ENCODE data around the gene AHR.

The AHR gene

GRCh38 chr7:17304926-17305325 is 6.5 kb downstream of the AHR start:
- DNase-seq (ENCODE audit: low read depth): no peak

DNA sequence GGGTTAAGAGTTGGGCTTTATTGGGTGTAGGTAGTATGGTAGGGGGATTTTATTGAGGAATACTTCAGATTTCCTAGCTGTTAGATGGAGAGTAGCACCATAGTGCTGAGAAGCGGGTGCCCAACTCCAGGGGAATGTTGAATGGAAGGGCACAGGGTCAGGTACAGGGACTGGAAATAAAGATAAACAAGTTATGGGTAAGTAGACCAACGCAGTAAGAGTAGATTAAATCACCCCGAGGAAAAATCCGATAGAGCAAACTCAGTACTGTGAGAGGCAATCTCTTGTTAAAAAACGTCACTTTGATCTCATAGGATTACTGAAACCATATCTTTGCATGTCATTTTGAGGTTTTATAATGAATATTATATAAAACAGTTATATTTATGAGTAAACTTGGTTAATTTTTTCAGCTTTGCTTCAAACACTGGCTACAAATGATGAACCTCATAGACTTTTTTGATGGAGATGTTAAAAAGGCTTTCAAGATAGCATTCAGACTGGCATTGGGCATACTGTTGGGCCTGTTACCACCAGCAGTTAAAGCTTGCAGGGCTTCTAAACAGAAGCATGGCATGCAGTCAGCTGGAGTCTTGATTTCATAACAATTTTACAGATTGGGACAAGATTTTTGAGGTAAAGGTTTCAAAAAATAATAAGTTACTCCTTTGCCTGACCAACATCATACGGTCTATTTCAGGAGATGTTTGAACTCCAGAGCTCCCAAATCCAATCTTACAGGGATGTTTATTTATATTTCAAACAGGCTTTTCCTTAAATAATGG is 7.1 kb downstream of the AHR start:
- no peak for DNase-seq (ENCODE audit: low read depth)

- no peak for DNase-seq (ENCODE audit: low read depth)
Observed at GRCh38 chr7:17307000-17307399, 8.5 kb downstream of the AHR start.

DNA sequence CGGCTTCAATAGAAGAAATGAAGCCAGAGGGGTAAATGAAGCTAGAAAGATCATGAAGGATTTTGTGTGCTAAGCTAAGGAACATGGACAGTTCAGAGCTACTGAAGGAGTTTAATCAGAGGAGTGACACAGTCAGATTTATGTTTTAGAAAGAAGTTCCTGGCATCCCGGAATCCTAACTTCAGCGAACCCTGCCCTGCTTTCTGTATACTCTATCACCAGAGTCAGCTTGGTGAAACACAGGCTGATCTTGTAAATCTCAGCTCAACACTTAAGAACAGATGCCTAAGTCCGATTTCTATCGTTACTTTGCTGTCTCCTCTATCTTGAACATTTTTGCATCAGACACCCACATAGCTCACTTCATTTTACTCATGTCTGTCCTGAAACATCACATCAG is 9.1 kb downstream of the AHR start:
- no peak for DNase-seq (ENCODE audit: low read depth)

GRCh38 chr7:17307969-17308648 is 9.7 kb downstream of the AHR start:
- DNase-seq (ENCODE audit: low read depth): no peak

DNA sequence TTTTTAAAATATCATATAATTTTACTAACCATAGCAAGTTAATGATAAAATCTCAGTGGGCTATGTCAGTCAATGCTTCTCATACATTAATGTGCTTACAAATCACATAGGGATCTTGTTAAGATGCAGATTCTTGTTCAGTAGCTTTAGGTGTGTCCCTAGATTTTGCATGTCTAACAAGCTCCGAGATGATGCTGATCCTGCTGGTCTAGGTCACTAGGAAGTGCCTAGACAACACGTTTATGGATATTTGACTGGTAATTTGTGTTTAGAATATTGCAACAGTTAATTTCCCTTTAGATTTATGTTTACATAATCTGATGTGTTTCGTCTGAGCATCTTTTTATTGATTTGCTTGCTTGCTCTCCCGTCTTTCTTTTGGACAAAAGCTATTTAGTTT is 12.7 kb downstream of the AHR start:
- DNase-seq (ENCODE audit: low read depth): no peak

GRCh38 chr7:17311952-17312351 is 13.5 kb downstream of the AHR start:
- no peak for DNase-seq (ENCODE audit: low read depth)

GRCh38 chr7:17312641-17313040 is 14.2 kb downstream of the AHR start:
- no peak for DNase-seq (ENCODE audit: low read depth)

DNA sequence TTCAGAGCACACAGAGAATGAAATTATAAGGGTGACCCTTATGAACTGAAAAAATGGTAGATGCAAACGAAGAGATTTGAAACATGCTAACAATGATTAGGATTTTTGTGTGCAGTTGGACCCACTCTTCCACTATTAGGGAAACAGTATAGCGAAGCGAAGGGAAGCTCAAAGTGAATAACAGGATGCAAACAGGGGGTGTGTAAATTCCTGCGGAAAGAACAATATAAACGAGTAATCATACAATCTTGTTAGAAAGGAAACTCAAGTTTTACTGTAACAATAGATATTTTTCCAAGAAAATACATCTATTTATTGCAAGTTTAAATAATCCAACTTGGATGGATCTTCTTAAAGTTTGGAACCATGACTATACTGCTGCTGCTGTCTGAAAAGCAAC is 14.7 kb downstream of the AHR start:
- no peak for DNase-seq (ENCODE audit: low read depth)

DNA sequence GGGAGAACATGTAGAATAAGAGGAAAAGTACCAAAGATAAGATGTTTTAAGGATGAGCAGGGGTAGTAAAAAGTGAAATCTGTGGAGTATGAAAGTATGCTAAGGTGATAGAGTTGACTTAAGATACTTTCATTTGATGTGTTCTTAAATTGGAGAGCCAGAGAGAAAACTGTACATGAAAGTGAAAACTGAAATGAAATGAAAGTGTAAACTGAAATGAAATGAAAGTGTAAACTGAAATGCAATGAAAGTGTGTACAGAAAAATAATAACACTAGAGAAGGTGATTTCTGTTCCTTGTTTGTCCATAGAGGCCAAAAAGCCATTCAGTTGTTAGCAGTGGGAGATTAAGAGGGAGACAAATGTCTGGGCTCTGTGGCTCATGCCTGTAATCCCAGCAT is 17.5 kb downstream of the AHR start:
- no peak for DNase-seq (ENCODE audit: low read depth)

- no peak for DNase-seq (ENCODE audit: low read depth)
Observed at GRCh38 chr7:17318146-17318545, 19.7 kb downstream of the AHR start.

DNA sequence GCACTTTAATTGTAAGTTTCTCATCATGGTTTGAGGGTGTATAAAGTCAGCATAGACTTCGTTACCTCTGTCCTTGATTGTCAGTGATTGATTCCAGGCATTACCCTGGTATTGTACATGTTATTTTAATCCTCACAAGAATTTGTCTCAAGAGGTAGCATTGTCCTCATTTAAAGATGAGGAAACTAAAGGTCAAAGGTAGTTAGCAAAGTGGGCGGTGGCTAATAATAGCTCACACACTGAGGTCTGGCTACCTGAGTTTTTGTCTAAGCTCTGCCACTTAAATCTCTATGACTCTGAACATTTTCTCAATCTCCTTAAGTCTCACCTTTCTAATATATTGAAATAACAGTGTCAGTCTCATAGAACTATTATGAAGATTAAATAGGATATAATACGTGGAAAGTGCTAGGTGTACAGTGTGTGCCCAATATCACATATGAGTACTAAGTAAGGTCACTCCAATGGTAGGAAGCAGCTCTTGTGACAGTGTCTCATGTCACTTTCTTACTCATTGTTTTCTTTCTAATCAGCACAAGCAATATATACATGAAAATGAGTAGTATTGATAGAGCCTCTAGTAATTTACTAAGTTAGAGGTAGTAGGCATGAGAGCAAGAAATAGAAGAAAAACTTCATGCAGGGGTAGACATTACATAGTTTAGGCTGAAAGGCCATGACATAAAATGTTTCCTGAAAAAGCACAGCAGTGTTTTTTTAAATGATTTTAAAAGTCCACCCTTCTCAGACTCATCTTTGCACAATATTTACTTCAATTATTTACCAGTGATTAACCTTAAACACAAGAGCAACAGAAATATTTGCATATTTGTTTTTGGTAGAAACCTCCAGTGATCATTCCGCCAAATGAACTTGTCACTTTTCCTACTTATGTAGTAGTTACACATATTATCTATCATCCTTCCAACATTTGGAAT is 21.0 kb downstream of the AHR start:
- no peak for DNase-seq (ENCODE audit: low read depth)

- no peak for DNase-seq (ENCODE audit: low read depth)
Observed at GRCh38 chr7:17320102-17320497, 21.6 kb downstream of the AHR start.

DNA sequence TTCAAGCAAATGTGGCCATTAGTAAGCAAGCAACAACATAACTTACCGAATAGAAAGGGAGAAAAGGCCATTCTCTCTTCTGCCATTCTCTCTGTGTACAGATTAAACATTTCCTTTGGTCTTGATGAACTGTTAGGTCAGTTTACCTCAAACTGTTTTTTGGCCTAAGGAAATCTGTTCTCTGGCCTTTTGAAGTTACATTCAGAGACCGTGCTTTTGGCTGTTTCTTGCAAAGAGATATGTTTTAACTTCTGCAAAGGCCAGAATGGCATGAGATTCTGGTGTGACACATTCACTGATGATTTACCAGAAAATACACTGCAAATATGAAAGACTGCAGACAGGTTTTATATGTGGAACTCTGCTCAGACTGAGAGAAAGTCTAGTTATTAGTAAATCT is 22.2 kb downstream of the AHR start:
- DNase-seq (ENCODE audit: low read depth): no peak

- DNase-seq (ENCODE audit: low read depth): no peak
Observed at GRCh38 chr7:17325364-17325763, 26.9 kb downstream of the AHR start.

- no peak for DNase-seq (ENCODE audit: low read depth)
Observed at GRCh38 chr7:17326378-17326777, 27.9 kb downstream of the AHR start.

DNA sequence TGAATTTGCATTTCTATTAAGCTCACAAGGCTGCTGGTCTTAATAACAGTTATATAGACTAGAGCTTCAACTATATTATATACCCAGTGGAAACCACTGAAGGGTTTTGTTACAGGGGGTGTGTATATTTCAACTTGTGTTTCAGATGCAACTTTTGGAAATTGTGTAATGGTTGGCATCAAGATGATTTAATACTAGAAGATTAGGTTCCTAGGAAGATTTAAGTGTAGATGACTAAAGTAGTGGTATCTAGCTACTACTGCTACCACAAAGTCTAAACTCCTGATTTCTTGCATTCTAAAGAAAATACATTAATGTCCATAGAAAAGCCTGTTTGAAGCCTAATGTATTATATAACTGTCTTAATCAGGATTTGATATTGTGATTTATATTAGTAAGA is 30.2 kb downstream of the AHR start:
- DNase-seq (ENCODE audit: low read depth): no peak

- DNase-seq (ENCODE audit: low read depth): no peak
Observed at GRCh38 chr7:17329440-17329839, 31.0 kb downstream of the AHR start.

DNA sequence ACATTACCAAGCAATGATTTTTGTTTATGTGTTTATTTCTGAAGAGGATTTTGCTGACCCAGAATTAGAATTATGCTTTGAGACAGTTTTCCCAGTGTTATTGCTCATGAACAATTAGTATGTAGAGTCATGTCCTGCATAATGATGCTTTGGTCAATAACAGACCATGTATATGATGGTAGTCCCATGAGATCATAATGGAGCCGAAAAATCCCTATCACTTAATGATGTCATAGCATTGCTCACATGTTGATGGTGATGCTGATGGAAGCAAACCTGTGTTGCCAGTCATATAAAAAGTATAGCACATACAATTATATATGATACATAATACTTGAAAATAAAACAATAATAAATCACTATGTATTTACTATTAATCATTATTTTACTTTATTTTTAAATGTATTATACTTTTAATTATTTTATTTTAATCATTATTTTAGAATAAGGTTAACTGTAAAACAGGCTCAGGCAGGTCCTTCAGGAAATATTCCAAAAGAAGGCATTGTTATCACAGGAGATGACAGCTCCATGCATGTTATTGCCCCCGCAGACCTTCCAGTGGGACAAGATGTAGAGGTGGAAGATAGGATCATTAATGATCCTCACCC is 33.5 kb downstream of the AHR start:
- no peak for DNase-seq (ENCODE audit: low read depth)

DNA sequence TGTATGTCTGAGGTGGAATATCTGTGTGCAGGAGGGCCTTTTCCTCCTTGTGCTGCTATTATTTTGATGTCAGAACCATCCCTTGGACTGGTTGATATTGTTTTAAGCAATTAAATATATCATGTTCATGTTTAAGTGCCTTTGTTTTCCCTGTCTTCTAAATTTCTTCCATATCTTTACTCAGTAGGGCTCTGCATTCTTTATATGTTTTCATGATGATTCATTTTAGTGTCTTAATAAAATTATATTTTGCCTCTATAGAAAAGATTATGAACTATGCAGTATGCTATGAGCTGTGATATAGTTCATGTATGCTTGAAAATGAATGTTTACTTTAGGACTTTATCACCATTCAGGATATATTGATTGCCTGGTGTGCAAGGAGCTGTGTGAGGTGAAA is 34.8 kb downstream of the AHR start:
- DNase-seq (ENCODE audit: low read depth): no peak

DNA sequence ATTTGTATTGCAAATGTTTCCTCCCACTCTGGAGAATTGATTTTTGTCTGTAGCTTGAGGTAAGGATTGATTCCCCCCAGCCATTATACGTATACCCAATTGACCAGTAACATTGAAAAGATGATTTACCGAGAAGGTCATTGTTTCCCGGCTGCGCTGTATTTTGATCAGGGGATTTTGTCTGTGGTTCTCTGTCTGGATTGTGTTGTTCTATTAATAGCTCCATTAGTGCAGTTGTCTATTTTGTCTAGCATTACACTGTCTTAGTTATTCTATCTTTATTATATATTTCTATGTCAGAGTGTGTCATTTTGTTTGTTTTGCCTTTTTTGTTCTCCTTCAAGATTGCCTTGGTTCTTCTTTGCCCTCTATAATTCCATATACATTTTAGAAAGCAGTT is 37.7 kb downstream of the AHR start:
- no peak for DNase-seq (ENCODE audit: low read depth)

DNA sequence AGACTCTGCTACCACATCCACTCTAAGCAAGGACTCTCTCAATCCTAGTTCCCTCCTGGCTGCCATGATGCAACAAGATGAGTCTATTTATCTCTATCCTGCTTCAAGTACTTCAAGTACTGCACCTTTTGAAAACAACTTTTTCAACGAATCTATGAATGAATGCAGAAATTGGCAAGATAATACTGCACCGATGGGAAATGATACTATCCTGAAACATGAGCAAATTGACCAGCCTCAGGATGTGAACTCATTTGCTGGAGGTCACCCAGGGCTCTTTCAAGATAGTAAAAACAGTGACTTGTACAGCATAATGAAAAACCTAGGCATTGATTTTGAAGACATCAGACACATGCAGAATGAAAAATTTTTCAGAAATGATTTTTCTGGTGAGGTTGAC is 40.7 kb downstream of the AHR start:
- no peak for DNase-seq (ENCODE audit: low read depth)
